AG04449 (cell line): ENCODE measurements around the gene CISH.
A peak's percentile ranks its signal among the peaks of the same experiment; 100 is the strongest.

Source experiments
- CTCF ChIA-PET: fragments of 350-600 bp; formaldehyde crosslinking; extraction: SDS; loops from one replicate; lab custom pipeline; 2021; ENCODE audit warnings: antibody characterized with exemption; lab: Yijun Ruan, JAX
- POLR2A ChIA-PET: fragments of 400-600, 350-600 bp; formaldehyde crosslinking; extraction: SDS; loops from one replicate; lab custom pipeline; 2020; ENCODE audit warnings: antibody characterized with exemption, inconsistent platforms; lab: Yijun Ruan, JAX
- DNase-seq: peaks from one replicate; pipeline ENCODE4 v3.0.0-alpha.2; 2010; ENCODE audit warnings: low read depth, low spot score
- H3K4me3 ChIP-seq: 2 replicates; pipeline ENCODE4 v1.5.1; 2011; ENCODE audit warnings: low read depth, mild to moderate bottlenecking, control low read depth, low read length
- TF ChIP-seq, protein P1 (sequence below): IDR thresholded peaks from one replicate; pipeline ENCODE4 v1.5.1; 2011; ENCODE audit warnings: mild to moderate bottlenecking, moderate library complexity, low read length, control low read depth, inconsistent platforms; ENCODE audit not compliant: insufficient read depth; ENCODE audit errors: missing control alignments

CISH gene

DNA sequence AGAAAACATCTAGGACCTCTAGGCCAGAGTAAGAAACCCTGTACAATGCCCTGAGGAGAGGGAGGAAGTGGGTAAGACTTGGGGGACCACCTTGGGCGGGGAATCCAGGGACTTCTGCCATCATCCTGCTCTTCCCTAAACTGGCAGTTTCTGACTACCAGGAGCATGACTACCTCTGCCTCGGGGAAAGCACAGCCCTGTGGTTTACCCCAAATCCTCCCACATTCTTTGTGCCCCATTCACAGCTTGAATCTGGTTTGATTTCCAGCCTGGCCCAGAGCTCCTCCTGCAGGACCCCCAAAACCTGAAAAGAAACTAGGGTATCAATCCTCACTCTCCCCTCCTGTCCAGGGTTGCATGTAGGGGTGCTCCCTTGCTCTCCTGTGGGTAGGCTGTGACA, 48.7 kb downstream of the CISH start:
- TF ChIP-seq, protein P1, sequence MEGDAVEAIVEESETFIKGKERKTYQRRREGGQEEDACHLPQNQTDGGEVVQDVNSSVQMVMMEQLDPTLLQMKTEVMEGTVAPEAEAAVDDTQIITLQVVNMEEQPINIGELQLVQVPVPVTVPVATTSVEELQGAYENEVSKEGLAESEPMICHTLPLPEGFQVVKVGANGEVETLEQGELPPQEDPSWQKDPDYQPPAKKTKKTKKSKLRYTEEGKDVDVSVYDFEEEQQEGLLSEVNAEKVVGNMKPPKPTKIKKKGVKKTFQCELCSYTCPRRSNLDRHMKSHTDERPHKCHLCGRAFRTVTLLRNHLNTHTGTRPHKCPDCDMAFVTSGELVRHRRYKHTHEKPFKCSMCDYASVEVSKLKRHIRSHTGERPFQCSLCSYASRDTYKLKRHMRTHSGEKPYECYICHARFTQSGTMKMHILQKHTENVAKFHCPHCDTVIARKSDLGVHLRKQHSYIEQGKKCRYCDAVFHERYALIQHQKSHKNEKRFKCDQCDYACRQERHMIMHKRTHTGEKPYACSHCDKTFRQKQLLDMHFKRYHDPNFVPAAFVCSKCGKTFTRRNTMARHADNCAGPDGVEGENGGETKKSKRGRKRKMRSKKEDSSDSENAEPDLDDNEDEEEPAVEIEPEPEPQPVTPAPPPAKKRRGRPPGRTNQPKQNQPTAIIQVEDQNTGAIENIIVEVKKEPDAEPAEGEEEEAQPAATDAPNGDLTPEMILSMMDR = peak; percentile 0
- ChIA-PET POLR2A (no interaction called here), CTCF (interaction anchor here (19.9 to 26.0 kb wide), 2 partner anchors 20 to 51 kb away, joined by 333 to 819 read pairs; partner anchors contain the start of genes CISH and MAPKAPK3)
- no peak for DNase-seq
- no peak overlapping the region for H3K4me3 ChIP-seq

DNA sequence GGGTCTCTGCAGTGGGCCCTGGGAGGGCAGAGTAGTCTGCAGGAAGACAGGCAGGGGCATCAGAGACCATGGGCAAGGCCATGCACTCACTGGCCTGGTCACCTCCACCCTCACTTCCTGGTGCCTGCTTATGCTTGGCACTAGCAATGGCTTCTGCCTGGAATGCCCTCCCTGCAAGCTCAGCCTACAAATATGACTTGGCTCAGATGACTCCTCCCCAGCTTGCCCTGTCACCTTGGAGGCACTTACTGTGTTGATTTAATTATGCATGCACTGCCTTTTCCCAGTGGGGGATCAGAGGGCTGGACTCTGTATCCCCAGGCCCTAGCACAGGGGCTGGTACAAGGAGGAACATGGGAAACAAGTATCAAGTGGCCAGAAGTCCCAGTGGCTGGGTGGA, 51.9 kb downstream of the CISH start:
- TF ChIP-seq, protein P1 = no peak
- ChIA-PET POLR2A (interaction anchor here (0.9 kb wide), 1 partner anchor 10 kb away, joined by 3 read pairs; the partner anchor contains the start of gene HEMK1), CTCF (interaction anchor here (1.5 to 26.0 kb wide), 3 partner anchors 17 to 55 kb away, joined by 3 to 819 read pairs (median 333); partner anchors contain the start of genes CISH and MAPKAPK3)
- DNase-seq = no peak
- H3K4me3 ChIP-seq = no peak overlapping the region

DNA sequence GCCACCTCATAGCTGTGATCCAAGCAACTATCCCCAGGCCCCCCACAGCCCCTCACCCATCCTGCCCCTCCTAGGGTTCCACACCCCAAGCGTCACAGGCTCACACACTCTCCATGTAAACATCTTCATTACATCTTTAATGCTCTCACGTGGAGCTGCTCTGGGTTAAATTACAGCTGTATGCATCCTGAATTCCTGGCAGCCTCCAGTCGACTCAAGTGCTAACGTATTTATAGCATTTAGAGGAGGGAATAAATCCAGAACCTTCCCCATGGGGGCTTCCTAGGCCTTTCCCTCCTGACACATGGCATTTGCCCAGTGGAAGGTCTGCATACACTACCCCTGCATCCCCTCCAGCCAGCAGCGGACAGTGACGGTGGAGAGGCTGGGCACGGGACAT, 53.7 kb downstream of the CISH start:
- ChIA-PET CTCF (interaction anchor here (1.5 to 19.9 kb wide), 2 partner anchors 15 to 53 kb away, joined by 4 to 333 read pairs; no protein-coding TSS in a partner anchor), POLR2A (no interaction called here)
- DNase-seq = no peak
- TF ChIP-seq, protein P1 = no peak
- no peak overlapping the region for H3K4me3 ChIP-seq

DNA sequence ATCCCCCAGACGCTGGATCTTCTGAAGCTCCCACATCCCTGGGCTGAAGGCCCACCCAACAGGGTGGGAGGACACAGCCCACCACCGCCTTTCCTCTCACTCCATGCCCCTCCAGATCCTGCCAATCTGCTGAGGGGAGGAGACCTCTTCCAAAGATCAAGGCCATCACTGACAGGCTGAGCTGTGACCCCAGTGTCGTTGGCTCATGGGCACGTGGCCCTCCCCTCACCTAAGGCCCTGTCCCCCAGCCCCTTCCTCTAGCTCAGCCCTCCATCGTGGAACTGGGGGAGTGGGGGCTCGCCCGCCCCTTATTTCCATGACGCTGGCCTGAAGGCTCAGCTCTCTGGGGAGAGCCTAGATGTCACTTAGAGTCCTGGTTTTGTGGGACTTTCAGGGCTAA, 54.5 kb downstream of the CISH start:
- TF ChIP-seq, protein P1 = no peak
- no peak overlapping the region for H3K4me3 ChIP-seq
- ChIA-PET CTCF (interaction anchor here (0.8 to 19.9 kb wide), 4 partner anchors 10 to 53 kb away, joined by 3 to 333 read pairs (median 4); partner anchors contain the start of gene C3orf18), POLR2A (no interaction called here)
- DNase-seq = no peak
